IPS-20b (cell line): ENCODE results near the gene PRKCZ.

Experiments used
- H3K27ac ChIP-seq: one replicate; pipeline ENCODE4 v1.5.1; 2013; ENCODE audit warnings: low read length
- H3K27me3 ChIP-seq: 2 replicates; pipeline ENCODE4 v1.6.1; 2013; ENCODE audit warnings: mild to moderate bottlenecking, low read length, inconsistent platforms; ENCODE audit not compliant: insufficient read depth
- H3K36me3 ChIP-seq: 2 replicates; pipeline ENCODE4 v1.6.1; 2013; ENCODE audit warnings: low read depth, mild to moderate bottlenecking, inconsistent platforms, low read length, moderate library complexity; ENCODE audit not compliant: insufficient read depth
- H3K4me1 ChIP-seq: 2 replicates; pipeline ENCODE4 v1.6.1; 2013; ENCODE audit warnings: mild to moderate bottlenecking, control low read depth, inconsistent platforms, low read length, moderate library complexity; ENCODE audit not compliant: insufficient read depth
- H3K4me3 ChIP-seq: 2 replicates; pipeline ENCODE4 v1.5.1; 2013; ENCODE audit warnings: mild to moderate bottlenecking, low read length, inconsistent platforms
- H3K9ac ChIP-seq: 2 replicates; pipeline ENCODE4 v1.6.1; 2013; ENCODE audit warnings: low read depth, mild to moderate bottlenecking, inconsistent platforms, low read length, moderate library complexity
- H3K9me3 ChIP-seq: 2 replicates; pipeline ENCODE4 v1.6.1; 2013; ENCODE audit warnings: mild to moderate bottlenecking, low read depth, low read length, inconsistent platforms; ENCODE audit not compliant: insufficient read depth

Gene PRKCZ

GRCh38 chr1:2050461-2050792, 216 bp downstream of the PRKCZ start:
- Histone ChIP-seq H3K27me3 (peaks cover 52% of the 10 kb centered on the region), H3K9me3 (no peaks in the 10 kb centered on the region), H3K27ac (no peak overlapping the region), H3K4me1 (peaks cover 12% of the 10 kb centered on the region; the same call in 1 of the 2 replicates), H3K4me3 (peak overlapping the region; percentile 72; the same call in 1 of the 2 replicates), H3K36me3 (peaks cover 3% of the 10 kb centered on the region), H3K9ac (peak overlapping the region; percentile 67; the same call in 1 of the 2 replicates)

GRCh38 chr1:2050793-2051682, 827 bp downstream of the PRKCZ start:
- no peak overlapping the region for H3K27ac ChIP-seq
- H3K4me3 ChIP-seq = peak overlapping the region; percentile 72; the same call in 1 of the 2 replicates
- peaks cover 47% of the 10 kb centered on the region for H3K27me3 ChIP-seq

GRCh38 chr1:2052054-2052679, 2.0 kb downstream of the PRKCZ start:
- Histone ChIP-seq H3K27me3 (peaks cover 41% of the 10 kb centered on the region), H3K9me3 (no peaks in the 10 kb centered on the region), H3K27ac (no peak overlapping the region), H3K36me3 (peaks cover 18% of the 10 kb centered on the region), H3K4me3 (0 out of 2 replicates have a peak overlapping the region, but pooled peaks have one; percentile 72), H3K4me1 (peaks cover 6% of the 10 kb centered on the region; the same call in 1 of the 2 replicates), H3K9ac (no peak overlapping the region)

More at GRCh38 chr1:2050793-2051682, 827 bp downstream of the PRKCZ start:
- Histone ChIP-seq H3K4me1 (peaks cover 12% of the 10 kb centered on the region; the same call in 1 of the 2 replicates), H3K9me3 (no peaks in the 10 kb centered on the region), H3K36me3 (peaks cover 9% of the 10 kb centered on the region), H3K9ac (peak overlapping the region; percentile 67; the same call in 1 of the 2 replicates)

GRCh38 chr1:2052756-2053155, 2.5 kb downstream of the PRKCZ start:
- H3K9me3 ChIP-seq = no peaks in the 10 kb centered on the region
- no peak overlapping the region for H3K4me3 ChIP-seq
- H3K9ac ChIP-seq = no peak overlapping the region
- H3K36me3 ChIP-seq = peaks cover 18% of the 10 kb centered on the region
- H3K4me1 ChIP-seq = peaks cover 4% of the 10 kb centered on the region; the same call in 1 of the 2 replicates
- H3K27ac ChIP-seq = no peak overlapping the region
- H3K27me3 ChIP-seq = peaks cover 36% of the 10 kb centered on the region

- H3K4me3 ChIP-seq = no peak overlapping the region
- peaks cover 31% of the 10 kb centered on the region for H3K27me3 ChIP-seq
- no peak overlapping the region for H3K27ac ChIP-seq
- no peaks in the 10 kb centered on the region for H3K9me3 ChIP-seq
- H3K4me1 ChIP-seq = peaks cover 4% of the 10 kb centered on the region; the same call in 1 of the 2 replicates
- no peak overlapping the region for H3K9ac ChIP-seq
- peaks cover 20% of the 10 kb centered on the region for H3K36me3 ChIP-seq
Measured at GRCh38 chr1:2053217-2053616, 3.0 kb downstream of the PRKCZ start.

GRCh38 chr1:2053784-2054376, 3.7 kb downstream of the PRKCZ start:
- Histone ChIP-seq H3K27ac (no peak overlapping the region), H3K36me3 (peaks cover 25% of the 10 kb centered on the region), H3K4me3 (no peak overlapping the region), H3K9ac (no peak overlapping the region), H3K27me3 (peaks cover 24% of the 10 kb centered on the region), H3K9me3 (no peaks in the 10 kb centered on the region), H3K4me1 (peaks cover 4% of the 10 kb centered on the region; the same call in 1 of the 2 replicates)

- Histone ChIP-seq H3K4me1 (no peaks in the 10 kb centered on the region), H3K27ac (no peak overlapping the region), H3K9ac (no peak overlapping the region), H3K9me3 (no peaks in the 10 kb centered on the region), H3K36me3 (peaks cover 32% of the 10 kb centered on the region), H3K4me3 (no peak overlapping the region), H3K27me3 (peaks cover 17% of the 10 kb centered on the region)
Measured at GRCh38 chr1:2054560-2054959, 4.3 kb downstream of the PRKCZ start.

GRCh38 chr1:2055911-2056575, 5.8 kb downstream of the PRKCZ start:
- no peak overlapping the region for H3K9ac ChIP-seq

GRCh38 chr1:2056955-2057590, 6.9 kb downstream of the PRKCZ start:
- H3K4me3 ChIP-seq = no peak overlapping the region
- H3K9ac ChIP-seq = no peak overlapping the region
- H3K9me3 ChIP-seq = no peaks in the 10 kb centered on the region
- H3K27ac ChIP-seq = no peak overlapping the region
- H3K4me1 ChIP-seq = no peaks in the 10 kb centered on the region
- no peaks in the 10 kb centered on the region; the same call in 1 of the 2 replicates for H3K27me3 ChIP-seq
- peaks cover 38% of the 10 kb centered on the region for H3K36me3 ChIP-seq

More at GRCh38 chr1:2055911-2056575, 5.8 kb downstream of the PRKCZ start:
- H3K9me3 ChIP-seq = no peaks in the 10 kb centered on the region
- H3K4me3 ChIP-seq = no peak overlapping the region
- peaks cover 10% of the 10 kb centered on the region for H3K27me3 ChIP-seq
- no peaks in the 10 kb centered on the region for H3K4me1 ChIP-seq
- peaks cover 38% of the 10 kb centered on the region for H3K36me3 ChIP-seq
- no peak overlapping the region for H3K27ac ChIP-seq

GRCh38 chr1:2059290-2059953, 9.2 kb downstream of the PRKCZ start:
- no peaks in the 10 kb centered on the region for H3K27me3 ChIP-seq
- H3K9ac ChIP-seq = no peak overlapping the region
- no peaks in the 10 kb centered on the region for H3K4me1 ChIP-seq
- H3K4me3 ChIP-seq = no peak overlapping the region
- no peaks in the 10 kb centered on the region for H3K9me3 ChIP-seq
- no peak overlapping the region for H3K27ac ChIP-seq
- H3K36me3 ChIP-seq = peaks cover 43% of the 10 kb centered on the region
